ACC112 (cell line): ENCODE results near the gene EGFLAM.
A peak's percentile ranks its signal among the peaks of the same experiment; 100 is the strongest.

ENCODE experiments used
- H2AFZ ChIP-seq: fragments of 200-600 bp; sonication (generic); one replicate; pipeline ENCODE4 v1.6.0; 2017; ENCODE audit warnings: antibody characterized with exemption, low read length; ENCODE audit not compliant: unreplicated experiment
- H3K27ac ChIP-seq: fragments of 200-600 bp; sonication (generic); 2 replicates; pipeline ENCODE4 v1.5.1; 2014; ENCODE audit warnings: low read depth, mild to moderate bottlenecking, antibody characterized with exemption, low read length, moderate library complexity
- H3K27me3 ChIP-seq: fragments of 200-600 bp; sonication (generic); 2 replicates; pipeline ENCODE4 v1.6.1; 2014; ENCODE audit warnings: mild to moderate bottlenecking, antibody characterized with exemption, low read length, moderate library complexity, mixed read lengths; ENCODE audit not compliant: insufficient read depth
- H3K36me3 ChIP-seq: fragments of 200-600 bp; sonication (generic); 2 replicates; pipeline ENCODE4 v1.6.1; 2016; ENCODE audit warnings: mild to moderate bottlenecking, antibody characterized with exemption, low read length, moderate library complexity, mixed read lengths; ENCODE audit not compliant: insufficient read depth
- H3K4me1 ChIP-seq: fragments of 200-600 bp; sonication (generic); one replicate; pipeline ENCODE4 v1.6.1; 2016; ENCODE audit warnings: low read length, mixed read lengths; ENCODE audit not compliant: insufficient read depth, unreplicated experiment, control insufficient read depth
- H3K4me3 ChIP-seq: fragments of 200-600 bp; sonication (generic); 2 replicates; pipeline ENCODE4 v1.5.1; 2014; ENCODE audit warnings: mild to moderate bottlenecking, low read depth, low read length
- H3K79me2 ChIP-seq: fragments of 200-600 bp; sonication (generic); one replicate; pipeline ENCODE4 v1.6.0; 2016; ENCODE audit warnings: low read length; ENCODE audit not compliant: control insufficient read depth, unreplicated experiment, insufficient read depth

Gene EGFLAM

DNA sequence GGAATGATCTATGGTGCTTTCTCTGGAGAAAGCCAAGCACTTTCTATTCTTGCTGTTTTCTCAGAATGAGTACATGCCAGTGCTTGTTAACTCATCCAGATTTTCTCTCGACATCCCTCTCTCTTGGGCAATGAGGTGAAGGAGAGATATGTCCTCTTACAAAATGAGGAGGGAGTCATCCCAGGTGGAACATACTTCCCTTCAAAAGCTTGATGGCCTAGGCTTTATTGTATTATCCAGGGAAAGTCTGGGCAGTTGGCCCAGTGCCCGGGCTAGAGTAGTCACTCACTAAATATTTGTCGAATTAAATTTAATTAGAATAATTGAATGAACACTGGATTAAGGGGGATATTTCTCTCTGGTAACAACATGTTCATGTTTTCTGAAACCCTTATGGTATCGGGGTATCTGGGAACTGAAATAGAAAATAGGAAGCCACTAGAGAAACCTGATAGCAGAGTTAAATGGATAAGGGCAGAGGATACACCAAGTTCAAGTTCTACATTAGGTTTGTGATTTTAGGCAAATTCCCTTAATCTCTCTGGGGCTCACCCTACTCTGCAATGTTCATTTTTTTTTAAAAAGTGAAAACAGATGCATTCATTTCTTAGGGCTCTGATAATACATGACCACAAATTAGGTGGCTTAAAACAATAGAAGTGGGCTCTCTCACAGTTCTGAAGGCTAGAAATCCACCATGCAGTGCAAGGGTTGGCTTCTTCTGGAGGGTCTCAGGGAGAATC, 198.5 kb downstream of the EGFLAM start:
- Histone ChIP-seq H3K79me2 (no peaks in the 10 kb centered on the region), H3K27me3 (no peaks in the 10 kb centered on the region), H2AFZ (no peak overlapping the region), H3K4me1 (peaks cover 11% of the 10 kb centered on the region), H3K36me3 (peaks cover 16% of the 10 kb centered on the region; the same call in 1 of the 2 replicates), H3K27ac (no peak overlapping the region), H3K4me3 (no peak overlapping the region)

DNA sequence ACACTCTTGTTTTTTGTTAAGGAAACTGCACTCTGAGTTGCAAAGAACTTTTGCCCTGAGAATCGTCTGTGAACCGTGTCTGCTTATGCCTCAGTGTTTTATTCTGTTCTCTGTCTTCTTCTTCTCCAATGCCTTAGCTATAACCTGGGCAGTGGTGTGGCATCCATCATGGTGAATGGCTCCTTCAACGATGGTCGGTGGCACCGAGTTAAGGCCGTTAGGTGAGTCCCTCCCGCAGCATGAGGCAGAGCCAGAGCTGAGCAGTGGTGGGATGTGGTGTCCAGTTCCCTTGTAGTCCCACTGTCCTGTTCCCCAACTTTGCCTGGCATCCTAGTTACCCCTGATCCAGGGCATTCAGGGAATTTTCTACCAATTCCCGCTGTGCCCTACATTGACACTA, 199.8 kb downstream of the EGFLAM start:
- peaks cover 12% of the 10 kb centered on the region; the same call in 1 of the 2 replicates for H3K36me3 ChIP-seq
- peaks cover 22% of the 10 kb centered on the region for H3K4me1 ChIP-seq
- no peak overlapping the region for H2AFZ ChIP-seq
- no peak overlapping the region for H3K4me3 ChIP-seq
- H3K27ac ChIP-seq, result no peak overlapping the region
- no peaks in the 10 kb centered on the region for H3K27me3 ChIP-seq
- no peaks in the 10 kb centered on the region for H3K79me2 ChIP-seq

DNA sequence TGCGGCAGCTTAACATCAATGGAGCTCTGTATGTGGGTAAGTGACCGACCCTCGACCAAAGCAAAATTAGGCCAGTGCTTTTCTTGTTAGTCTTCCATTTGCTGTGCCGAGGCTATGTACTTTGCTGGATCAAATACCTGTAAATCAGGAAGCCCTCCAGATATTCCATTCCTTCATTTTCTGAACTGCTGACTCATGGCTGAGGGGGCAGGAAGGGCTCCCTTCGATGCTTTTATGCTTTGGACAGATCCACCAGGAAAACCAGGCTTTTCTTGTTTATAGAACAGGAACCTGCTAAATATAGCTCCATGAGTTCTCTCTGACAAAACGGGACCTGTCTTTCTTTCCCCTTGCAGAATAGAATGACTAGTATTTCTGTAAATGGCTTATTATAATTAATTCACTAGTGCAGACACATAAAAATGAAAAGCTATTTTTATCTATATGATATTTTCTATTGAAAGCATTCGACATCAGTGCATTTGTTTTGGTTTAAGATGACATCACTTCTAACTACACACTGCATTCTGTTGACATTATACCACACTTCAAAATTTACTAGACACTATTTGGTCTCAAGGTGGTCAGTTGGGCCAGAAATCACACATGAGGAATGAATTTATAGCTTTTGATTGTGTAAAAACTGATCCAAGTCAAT, 204.7 kb downstream of the EGFLAM start:
- Histone ChIP-seq H3K27ac (peak overlapping the region; percentile 92), H2AFZ (no peak overlapping the region), H3K27me3 (no peaks in the 10 kb centered on the region), H3K4me1 (peaks cover 59% of the 10 kb centered on the region), H3K4me3 (peak overlapping the region; percentile 15; the same call in 1 of the 2 replicates), H3K36me3 (peaks cover 12% of the 10 kb centered on the region; the same call in 1 of the 2 replicates), H3K79me2 (no peaks in the 10 kb centered on the region)

DNA sequence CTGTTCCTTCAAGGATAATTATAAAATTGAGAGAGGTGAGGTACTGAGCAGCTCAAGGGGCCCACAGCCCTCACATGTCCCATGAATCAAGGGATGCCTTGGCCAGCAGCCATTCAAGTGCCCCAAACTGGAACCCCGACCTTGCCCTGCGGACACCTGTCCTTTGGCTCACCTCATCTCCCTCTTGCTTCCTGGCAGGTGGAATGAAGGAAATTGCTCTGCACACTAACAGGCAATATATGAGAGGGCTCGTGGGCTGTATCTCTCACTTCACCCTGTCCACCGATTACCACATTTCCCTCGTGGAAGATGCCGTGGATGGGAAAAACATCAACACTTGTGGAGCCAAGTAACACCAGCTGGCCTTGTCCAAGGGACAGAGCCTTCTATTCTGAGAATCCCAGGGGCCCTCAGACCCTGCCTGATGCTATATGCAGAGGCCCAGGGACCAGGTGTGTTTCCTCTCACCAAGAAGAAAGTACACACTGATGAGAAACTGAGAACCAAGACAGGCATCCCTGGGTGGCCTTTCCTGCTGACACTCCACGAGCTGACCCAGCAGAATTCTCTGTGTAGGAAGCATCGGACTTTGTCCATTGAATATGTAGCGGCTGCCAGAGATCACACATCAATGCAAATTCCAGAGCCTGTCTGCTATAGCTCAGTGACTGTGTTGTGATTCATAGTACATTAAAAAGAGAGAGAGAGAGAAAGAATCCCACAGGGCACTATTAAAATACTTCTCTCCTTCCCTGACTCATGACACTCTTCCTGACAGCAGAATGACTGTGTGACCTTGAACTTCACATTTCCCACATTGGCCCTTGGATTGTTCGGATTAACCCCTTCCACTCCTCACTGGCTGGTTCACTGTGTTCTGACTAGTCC, 205.5 kb downstream of the EGFLAM start:
- no peaks in the 10 kb centered on the region for H3K79me2 ChIP-seq
- peaks cover 12% of the 10 kb centered on the region; the same call in 1 of the 2 replicates for H3K36me3 ChIP-seq
- peak overlapping the region; percentile 23; the same call in 1 of the 2 replicates for H3K4me3 ChIP-seq
- H2AFZ ChIP-seq, result no peak overlapping the region
- H3K27me3 ChIP-seq, result no peaks in the 10 kb centered on the region
- H3K4me1 ChIP-seq, result peaks cover 66% of the 10 kb centered on the region
- H3K27ac ChIP-seq, result peak overlapping the region; percentile 92

DNA sequence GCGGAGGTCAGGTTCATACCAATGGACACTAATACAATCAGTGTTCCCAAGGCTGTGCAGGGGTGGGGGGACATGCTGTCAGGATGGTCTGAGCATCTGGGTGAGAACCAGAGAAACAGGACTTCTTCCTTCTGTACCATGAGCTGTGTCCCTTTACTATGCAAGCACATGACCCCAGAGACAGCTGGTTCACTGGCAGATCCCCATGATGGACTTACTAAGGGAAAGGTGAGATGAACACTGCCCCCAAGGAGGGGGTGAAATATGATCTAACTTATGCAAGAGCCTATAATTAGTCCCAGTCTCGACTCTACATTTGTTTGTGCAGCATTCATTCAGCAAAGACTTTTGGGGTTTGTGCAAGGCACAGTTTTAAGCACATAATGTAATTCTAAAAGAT, 206.7 kb downstream of the EGFLAM start:
- Histone ChIP-seq H3K4me3 (peak overlapping the region; percentile 23; the same call in 1 of the 2 replicates), H2AFZ (no peak overlapping the region), H3K27ac (peak overlapping the region; percentile 92), H3K79me2 (no peaks in the 10 kb centered on the region), H3K36me3 (peaks cover 9% of the 10 kb centered on the region; the same call in 1 of the 2 replicates), H3K27me3 (no peaks in the 10 kb centered on the region), H3K4me1 (peaks cover 72% of the 10 kb centered on the region)

DNA sequence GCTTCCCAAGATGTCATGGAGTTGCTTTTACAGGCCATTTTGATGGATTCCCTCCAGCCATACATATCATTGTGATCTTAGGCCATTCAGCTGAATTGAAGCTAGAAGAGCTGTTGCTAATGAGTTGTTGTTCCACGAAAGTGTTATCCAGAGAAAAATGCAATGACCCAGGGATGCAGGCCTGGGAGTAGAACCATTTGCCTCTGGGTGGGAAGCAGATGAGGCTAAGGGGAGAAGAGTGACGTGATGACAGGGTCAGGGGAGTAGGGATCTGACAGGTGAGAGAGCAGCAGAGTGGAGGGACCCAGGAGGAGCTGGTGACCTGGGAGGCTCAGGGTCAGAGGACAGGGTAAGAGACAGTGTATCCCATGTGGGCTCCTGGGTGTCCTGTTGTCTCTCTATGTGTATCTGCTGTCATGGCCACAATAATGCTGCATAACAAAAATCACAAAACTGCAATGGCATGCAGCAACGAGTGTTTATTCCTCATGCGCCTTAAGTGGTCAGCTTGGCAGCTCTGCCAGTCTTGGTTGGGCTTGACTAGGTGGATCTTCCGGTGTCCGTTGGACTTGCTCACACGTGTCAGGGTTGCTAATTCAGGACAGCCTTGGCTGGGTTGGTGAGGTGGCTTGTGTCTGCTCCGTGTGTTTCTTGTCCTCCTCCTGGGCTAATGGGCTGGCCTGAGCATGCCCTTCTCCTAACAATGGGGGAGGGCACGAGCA, 207.5 kb downstream of the EGFLAM start:
- Histone ChIP-seq H3K4me1 (peaks cover 72% of the 10 kb centered on the region), H3K27me3 (no peaks in the 10 kb centered on the region), H3K79me2 (no peaks in the 10 kb centered on the region), H3K36me3 (peaks cover 3% of the 10 kb centered on the region; the same call in 1 of the 2 replicates), H3K4me3 (no peak overlapping the region; the same call in 1 of the 2 replicates), H3K27ac (peak overlapping the region; percentile 92), H2AFZ (no peak overlapping the region)

DNA sequence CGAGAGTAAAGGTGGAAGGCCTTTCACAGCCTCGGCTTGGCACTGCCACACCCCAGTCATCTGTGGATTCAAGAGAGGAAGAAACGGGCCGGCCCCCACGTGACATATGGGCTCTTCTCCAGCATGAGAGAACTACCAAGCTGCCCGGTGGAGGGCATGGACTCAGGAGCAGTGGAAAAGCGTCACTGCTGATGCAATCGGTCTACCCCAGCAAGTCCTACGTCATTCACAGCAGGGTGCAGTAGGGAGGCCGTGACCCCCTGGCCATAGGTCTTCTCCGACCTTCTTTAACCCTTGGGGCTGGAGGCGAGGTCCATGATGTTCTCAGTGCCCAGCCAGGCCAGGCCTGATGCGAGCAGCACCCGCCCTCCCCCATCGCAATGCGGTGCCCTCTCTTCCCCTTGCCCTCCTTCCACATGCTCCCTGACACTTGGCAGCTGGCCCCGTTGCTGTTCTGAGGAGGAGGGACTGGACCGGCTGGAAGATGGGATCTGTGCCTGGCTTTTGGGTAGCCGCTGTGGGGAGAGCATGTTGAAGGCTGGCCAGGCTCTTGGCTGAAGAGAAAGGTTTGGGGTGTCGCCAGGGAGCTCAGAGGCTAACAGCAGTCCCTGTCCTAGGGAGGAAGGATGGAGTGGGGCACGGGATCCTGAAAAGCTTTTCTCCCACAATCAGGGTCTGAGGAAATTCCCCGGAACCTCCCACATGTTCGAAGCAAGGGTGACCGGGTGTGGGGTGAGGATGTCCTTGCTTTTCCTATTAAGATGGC, 208.2 kb downstream of the EGFLAM start:
- Histone ChIP-seq H3K27ac (peak overlapping the region; percentile 92), H3K27me3 (no peaks in the 10 kb centered on the region), H3K36me3 (no peaks in the 10 kb centered on the region), H3K4me1 (peaks cover 72% of the 10 kb centered on the region), H3K79me2 (no peaks in the 10 kb centered on the region), H3K4me3 (peak overlapping the region; percentile 56), H2AFZ (peak overlapping the region; percentile 37)

DNA sequence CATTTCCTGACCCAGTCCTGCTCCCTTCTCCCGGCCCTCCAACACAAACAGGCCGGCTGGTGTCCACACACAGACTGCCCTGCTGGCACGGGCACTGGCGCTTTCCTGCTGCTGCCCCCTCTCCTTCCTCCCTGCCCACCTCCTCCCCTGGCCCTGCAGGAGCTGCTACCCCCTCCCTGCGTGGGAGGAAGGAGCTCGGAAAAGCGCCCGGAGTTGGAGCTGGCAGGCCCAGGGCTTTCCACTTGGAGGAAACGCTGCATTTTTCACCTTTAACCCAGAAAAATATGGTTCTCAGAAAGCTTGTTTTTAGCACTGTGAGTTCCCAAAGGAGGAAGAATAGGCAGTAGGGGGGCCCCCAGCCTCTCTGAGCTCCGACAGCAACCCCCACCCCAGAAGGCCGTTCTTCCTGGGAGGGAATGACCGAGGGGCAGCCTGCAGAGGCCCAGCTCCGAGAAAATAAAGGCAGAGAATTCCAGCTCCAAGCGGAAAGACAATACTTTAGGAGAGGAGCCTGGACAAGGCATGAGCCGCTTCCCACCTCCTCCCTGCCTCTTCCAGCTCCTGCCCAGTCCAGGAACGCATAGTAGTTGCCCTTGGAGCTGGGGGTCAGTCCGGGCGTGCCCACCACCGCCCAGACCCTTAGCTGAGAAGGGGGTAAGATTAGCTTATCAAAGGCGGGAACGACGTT, 209.1 kb downstream of the EGFLAM start:
- peaks cover 68% of the 10 kb centered on the region for H3K4me1 ChIP-seq
- H3K79me2 ChIP-seq, result no peaks in the 10 kb centered on the region
- peak overlapping the region; percentile 92 for H3K27ac ChIP-seq
- H3K27me3 ChIP-seq, result no peaks in the 10 kb centered on the region
- no peaks in the 10 kb centered on the region for H3K36me3 ChIP-seq
- peak overlapping the region; percentile 56 for H3K4me3 ChIP-seq
- H2AFZ ChIP-seq, result peak overlapping the region; percentile 37

DNA sequence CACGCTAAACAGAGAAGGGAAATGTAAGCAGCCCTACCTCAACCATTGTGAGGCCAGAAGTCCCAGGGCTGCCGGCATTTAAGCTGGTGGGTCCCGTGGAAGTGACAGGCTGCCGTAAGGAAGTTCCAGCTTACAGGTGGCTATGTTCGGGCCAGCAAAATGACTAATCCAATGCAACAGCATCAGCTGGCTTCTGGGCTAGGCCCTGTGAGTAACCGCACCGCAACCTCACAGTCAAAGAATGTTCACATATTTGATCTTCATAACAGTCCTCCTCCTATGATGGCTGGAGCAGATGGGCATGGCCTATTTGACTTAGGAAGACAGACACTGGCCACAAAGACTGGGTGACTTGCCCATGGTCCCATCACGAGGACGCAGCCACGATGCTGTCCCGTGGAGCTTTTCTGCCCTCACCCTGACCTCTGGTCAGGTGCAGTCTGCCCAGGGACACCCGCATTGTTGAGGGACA, 209.9 kb downstream of the EGFLAM start:
- no peaks in the 10 kb centered on the region for H3K79me2 ChIP-seq
- no peaks in the 10 kb centered on the region for H3K36me3 ChIP-seq
- H3K27me3 ChIP-seq, result no peaks in the 10 kb centered on the region
- no peak overlapping the region for H2AFZ ChIP-seq
- peaks cover 60% of the 10 kb centered on the region for H3K4me1 ChIP-seq
- peak overlapping the region; percentile 56 for H3K4me3 ChIP-seq
- peak overlapping the region; percentile 92 for H3K27ac ChIP-seq
